Astrocyte of the hippocampus (primary cell): ENCODE results near the gene AUTS2.

Source experiments
- DNase-seq: peaks from one replicate; pipeline ENCODE4 v3.0.0; 2011; ENCODE audit warnings: low read depth, low spot score

The AUTS2 gene

DNA sequence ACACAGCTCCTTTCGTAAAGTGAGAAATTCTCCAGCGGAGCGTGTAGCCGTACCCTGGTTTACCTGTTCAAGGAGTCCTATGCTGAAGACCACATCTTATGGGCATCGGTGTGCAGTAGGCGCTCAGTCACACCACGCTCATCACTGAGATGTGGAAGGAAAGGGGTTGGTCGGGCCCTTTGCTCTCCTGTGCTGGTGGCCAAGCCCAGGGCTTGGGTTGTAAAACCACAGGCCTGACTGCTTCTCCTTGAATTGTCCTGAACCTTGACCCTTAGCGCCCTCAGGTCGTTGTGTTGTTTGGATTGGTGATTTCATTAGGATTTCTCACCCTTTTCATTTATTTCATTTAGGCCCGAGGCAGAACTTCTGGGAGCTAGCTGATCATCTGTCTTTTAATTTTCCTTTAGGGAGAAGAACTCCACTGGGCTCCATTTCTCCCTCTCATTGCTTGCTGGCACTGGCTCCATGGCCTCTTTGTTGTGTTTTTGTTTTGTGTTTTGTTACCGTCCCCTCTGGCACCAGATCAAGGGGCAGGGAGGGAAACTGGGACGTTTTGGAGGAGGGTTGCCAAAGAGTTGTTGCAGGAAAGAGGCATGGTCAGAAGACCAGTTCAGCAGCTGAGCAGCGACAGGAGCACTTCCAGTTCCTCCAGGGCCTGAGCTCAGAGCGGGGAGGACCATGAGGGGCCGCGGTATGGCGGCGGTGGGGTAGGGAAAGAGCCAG is 1022.2 kb downstream of the AUTS2 start:
- DNase-seq, result peak; percentile 32

- no peak for DNase-seq
Measured at GRCh38 chr7:70621954-70622600, 1023.8 kb downstream of the AUTS2 start.

DNA sequence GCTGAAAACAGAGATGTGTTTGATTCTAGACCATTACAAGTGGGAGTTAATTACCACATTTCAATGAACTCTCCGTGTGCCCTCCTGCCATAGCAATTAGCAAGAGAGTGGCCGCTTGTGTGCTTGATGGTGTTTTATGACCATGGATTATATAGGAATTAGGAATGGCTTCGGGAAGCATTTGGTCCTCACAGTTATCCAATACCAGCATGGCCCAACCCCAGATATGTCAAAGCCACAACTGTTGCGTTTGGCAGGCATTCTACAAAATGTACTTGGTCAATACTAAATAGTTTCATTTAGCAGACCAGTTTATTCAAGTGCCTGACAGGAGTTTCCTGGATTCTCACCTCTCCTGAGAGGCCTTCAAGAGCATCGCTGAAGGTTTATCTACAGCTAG is 1024.7 kb downstream of the AUTS2 start:
- DNase-seq, result no peak

DNA sequence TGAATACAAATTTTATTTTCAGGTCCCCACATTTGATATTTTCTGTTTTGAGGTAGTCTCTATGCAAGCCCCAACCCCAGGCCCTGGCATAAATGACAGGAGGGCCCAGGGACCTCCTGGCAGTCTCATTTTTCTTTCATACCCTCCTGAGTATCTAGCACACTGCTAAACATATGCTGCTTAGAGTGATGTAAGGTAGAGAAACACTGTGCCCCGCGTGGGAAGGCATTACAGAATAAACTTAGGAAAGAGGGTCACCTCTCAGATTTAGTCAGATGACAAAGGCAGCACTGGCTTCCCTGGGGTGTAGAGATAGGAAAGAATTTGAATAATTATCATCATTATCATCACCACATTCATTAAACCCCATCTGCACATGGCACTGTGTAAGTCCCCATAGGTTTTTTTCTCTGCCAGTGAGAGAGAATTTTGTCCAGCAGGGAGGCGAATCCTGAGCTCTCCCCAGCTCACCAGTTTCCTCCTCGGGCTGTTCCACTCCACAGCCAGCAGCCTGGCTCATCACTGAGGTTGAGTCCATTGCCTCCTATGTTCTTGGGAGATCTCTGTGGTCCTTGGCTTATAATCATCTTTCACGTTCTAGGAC is 1026.3 kb downstream of the AUTS2 start:
- DNase-seq, result no peak

- DNase-seq, result peak; percentile 48
Measured at GRCh38 chr7:70627461-70627860, 1029.2 kb downstream of the AUTS2 start.

DNA sequence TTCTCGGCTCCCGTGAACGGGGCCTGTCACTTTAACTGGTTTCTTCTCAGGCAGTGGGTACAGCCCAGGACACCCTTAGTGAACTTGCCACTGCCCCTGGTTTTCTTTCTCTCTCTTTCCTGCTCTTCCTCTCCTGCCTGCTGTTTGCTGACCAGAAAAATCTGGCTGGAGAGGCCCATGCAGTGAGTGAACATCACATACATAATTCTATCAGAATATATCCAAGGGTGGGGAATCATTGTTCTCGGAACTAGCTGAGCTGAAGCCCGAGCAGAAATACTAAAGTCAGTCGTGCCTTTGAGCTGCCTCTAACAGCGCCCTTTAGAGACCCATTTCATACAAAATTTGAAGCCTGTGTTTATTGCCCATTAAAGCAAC is 1032.2 kb downstream of the AUTS2 start:
- no peak for DNase-seq

DNA sequence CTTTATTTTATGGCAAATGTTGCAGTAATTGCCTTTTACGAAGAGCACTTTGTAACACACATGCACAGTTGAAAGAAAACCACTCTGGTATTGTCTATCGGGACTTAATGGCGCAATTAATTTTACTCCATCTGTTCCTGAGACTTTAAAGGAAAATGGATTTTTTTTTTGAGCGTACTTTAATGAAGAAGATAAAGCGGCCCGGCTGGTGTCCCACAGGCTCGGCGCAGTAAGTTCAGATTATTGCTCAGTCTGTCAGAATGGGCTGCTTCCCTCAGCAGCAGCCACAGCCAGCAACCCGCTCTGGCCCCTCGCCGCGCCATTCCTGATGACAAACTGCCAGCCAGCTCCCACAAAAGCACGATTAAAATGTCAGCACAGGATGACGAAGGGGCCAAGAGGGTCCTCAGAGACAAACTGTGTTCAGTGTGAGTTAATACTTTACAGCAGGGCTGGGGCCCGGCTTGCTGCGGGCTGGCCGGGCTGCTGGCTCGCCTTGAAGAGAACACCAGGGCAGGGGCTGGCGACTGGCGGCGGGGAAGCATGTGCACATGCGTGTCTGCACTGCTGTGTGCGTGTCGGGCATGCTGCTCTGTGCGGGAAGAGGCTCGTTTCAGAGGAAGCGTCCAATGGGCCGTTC is 1032.7 kb downstream of the AUTS2 start:
- peak; percentile 91 for DNase-seq

GRCh38 chr7:70631718-70632117 is 1033.4 kb downstream of the AUTS2 start:
- DNase-seq, result no peak

DNA sequence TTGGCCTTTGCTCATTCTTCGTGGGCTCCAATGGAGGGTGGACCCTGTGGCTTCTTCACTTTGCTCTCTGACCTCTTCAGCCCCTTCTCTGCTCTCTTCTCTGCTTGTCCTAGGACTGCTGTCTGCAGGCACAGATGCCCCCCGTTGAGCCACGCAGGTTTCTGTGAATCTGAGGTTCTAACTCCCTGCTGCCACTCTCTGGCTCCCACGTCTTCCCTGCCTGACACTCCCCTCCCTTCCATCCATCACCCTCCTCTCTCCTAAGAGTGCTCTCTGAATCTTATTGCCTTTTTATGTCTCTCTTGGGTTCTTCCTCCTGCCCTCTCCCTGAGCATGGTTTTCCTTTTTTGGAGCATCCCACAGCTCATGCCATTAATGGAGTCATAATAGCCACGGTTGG is 1034.1 kb downstream of the AUTS2 start:
- no peak for DNase-seq

DNA sequence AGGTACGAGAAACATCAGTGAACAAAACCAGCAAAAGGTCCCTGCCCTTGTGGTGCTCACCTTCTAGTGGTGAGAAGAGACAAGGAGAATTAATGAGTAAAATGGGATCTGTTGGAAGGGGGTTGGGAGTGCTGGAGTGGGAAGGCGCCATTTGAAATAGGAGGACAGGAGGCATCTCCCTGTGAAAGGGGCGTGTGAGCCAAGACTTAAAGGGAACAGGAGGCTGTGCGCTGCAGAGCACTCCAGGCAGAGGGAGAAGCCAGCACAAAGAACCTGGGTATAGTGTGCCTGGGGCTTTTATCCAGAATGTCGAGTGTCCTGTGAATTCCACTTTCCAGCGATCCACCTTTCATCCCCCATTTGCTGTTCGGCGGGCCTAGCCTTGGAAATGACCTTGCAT is 1035.8 kb downstream of the AUTS2 start:
- DNase-seq, result no peak

GRCh38 chr7:70634610-70635068 is 1036.4 kb downstream of the AUTS2 start:
- peak; percentile 85 for DNase-seq

DNA sequence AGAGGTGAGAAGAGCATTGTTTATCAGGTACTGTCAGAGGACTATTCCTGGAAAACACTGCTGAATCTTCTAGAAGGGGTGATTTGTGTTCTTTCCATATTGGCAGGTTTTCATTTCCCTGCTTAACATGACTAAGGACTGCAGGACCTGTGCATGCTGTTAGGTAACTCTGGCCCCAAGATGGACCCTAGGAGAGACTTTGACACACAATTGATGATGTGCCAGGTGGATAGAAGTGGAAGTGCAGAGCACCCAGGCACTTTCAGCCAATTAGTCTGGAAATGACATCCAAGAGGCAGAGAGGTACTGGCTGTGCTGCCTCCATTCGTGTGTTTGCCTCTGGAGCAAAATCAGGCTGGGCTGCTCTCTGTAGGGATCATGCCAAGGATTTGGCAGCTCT is 1037.4 kb downstream of the AUTS2 start:
- DNase-seq, result no peak

GRCh38 chr7:70636169-70636568 is 1037.9 kb downstream of the AUTS2 start:
- no peak for DNase-seq

GRCh38 chr7:70637726-70638125 is 1039.5 kb downstream of the AUTS2 start:
- no peak for DNase-seq

DNA sequence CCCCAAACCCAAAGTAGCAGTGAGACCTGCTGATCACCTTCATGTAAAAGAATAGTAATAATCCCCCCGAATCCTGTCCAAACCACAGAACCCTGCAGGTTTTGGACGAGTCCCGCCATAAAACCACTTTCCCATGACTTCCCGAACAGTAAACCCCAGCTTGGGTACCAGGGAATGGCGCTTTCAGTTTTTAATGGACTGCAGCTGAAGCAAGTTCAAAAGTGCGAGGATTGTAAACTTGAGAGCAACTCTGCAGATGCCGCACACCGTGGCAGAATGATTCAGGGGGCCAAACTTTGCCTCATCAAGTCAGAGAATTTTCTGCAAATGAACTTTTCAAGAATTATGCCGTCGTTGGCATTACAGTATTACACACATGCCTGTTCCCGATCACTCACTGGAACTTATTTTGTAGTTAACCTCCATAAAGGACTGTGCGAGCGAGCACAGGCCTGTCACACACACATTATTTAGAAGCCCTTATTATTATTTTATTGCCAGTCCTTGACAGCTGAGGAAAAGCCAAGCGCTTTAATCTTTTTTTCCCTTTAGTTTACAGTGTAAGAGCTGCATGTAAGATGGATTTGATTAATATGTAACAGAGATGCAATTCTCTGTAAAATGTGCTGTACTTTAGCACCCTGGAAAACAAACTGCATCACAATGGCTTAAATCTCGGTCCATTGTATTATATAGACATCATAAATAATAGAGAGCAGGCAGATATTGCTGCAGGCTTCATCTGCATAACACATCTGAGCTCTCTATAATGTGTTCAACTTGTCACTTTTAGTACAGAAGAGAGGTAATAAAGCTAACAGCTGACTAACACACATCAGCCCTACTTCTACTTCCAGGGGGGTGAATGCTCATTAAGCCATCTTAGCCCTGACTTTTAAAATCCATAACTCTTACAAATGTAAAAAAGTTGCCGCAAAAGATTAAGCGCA is 1040.2 kb downstream of the AUTS2 start:
- peak; percentile 26 for DNase-seq

GRCh38 chr7:70640266-70640833 is 1042.1 kb downstream of the AUTS2 start:
- DNase-seq, result peak; percentile 60

- DNase-seq, result no peak
Measured at GRCh38 chr7:70641882-70642281, 1043.6 kb downstream of the AUTS2 start.

GRCh38 chr7:70645279-70645678 is 1047.0 kb downstream of the AUTS2 start:
- DNase-seq, result no peak

DNA sequence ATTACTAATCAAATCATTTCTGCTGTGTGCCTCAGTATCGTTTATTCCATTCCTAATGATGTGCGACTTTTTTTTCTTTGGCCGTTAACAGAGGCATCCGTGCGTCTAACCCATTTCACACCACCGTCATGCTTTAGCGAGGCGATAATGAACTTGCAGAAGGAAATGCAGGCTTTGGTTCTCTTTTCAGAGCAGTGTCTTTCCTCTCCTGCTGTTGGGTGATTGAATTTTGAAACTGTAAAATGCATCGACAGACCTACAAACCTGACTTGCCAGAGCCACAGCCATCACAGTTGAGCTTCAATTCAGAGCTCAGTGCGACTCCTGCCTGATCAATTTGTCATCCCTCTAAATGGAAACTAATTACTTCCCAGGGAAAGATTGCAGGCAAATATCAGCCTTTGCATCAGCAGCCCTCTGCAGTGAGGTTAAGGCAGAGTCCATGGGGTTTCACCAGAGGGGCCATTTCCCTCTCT is 1047.6 kb downstream of the AUTS2 start:
- no peak for DNase-seq

GRCh38 chr7:70646536-70647248 is 1048.4 kb downstream of the AUTS2 start:
- DNase-seq, result no peak
